ENCODE measurements around the gene RSRC1. TPM values are rescaled to one million over a fixed set of nuclear protein-coding genes. Genes with fewer than 3 reads are reported as not detected.
"Not testable (repeated sequence)": the region's sequence is repeated elsewhere in the genome, so short reads cannot be mapped to it uniquely, and the experiment has no call there.

RSRC1 gene
- total and polyA plus RNA-seq, 5 donors from 2014 or later, result 25.8 to 35.7 (median 30.1) TPM

GRCh38 chr3:158297940-158298339 is 188.1 kb downstream of the RSRC1 start:
- H3K4me3 ChIP-seq (ENCODE audit: low read depth, low read length), result no peak overlapping the region
- H3K27me3 Mint-ChIP-seq, result no peaks in the 10 kb centered on the region
- H3K27ac ChIP-seq (ENCODE audit: insufficient read depth, low read length, poor library complexity, severe bottlenecking), result no peak overlapping the region
- no peaks in the 10 kb centered on the region for H3K4me1 ChIP-seq (ENCODE audit: control insufficient read depth, insufficient read depth, low read length, poor library complexity, severe bottlenecking)
- H3K4me1 Mint-ChIP-seq, result peaks cover 0 to 12% (median under 1%) of the 10 kb centered on the region in 4 donors
- peaks cover 12% of the 10 kb centered on the region for H3K36me3 Mint-ChIP-seq
- no peak overlapping the region for H3K27ac Mint-ChIP-seq
- H3K4me3 Mint-ChIP-seq, result no peak overlapping the region
- H3K9me3 ChIP-seq (ENCODE audit: control insufficient read depth in 2 of 2, low read length in 2 of 2), result no peaks in the 10 kb centered on the region
- no peaks in the 10 kb centered on the region for H3K36me3 ChIP-seq (ENCODE audit: control insufficient read depth, insufficient read depth, low read length)
- ATAC-seq (ENCODE audit: low read depth in 2 of 2) (no peak), DNase-seq (no peak)
- no peaks in the 10 kb centered on the region for H3K9me3 Mint-ChIP-seq
- no peaks in the 10 kb centered on the region for H3K27me3 ChIP-seq (ENCODE audit: control insufficient read depth, insufficient read depth, low read length)

GRCh38 chr3:158308236-158308928 is 198.5 kb downstream of the RSRC1 start:
- H3K27me3 Mint-ChIP-seq, result no peaks in the 10 kb centered on the region

DNA sequence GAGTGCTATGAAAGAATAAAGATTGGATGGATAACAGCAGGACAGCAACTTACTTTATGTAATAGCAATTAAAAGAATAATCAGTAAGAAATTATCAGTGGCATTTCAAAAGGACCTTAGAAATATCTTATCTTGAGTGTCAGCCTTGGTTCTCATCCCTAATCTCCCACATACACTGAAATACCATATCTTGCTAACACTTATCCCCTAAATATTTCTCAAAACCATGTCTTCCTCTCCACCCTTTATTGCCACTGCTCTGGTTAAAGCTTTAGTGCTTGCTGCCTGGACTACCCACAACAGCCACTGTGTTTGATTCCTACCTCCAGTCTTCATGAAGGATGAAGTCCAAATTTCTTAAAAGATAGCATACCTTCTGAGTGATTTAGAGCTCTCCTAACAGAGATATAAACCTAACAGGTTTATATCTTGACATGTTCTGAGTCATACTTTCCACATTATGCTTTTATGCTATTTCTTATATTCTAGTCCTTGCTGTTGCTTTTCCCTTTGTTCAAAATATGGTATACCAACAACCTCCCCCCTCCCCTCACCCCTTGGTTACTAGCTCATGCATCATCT is 202.8 kb downstream of the RSRC1 start:
- ATAC-seq (ENCODE audit: low read depth in 2 of 2), result no peak
- Mint-ChIP-seq H3K27ac (no peak overlapping the region), H3K9me3 (peaks cover 0 to 1% (median 0%) of the 10 kb centered on the region in 7 donors), H3K4me3 (no peak overlapping the region), H3K36me3 (peaks cover 3% of the 10 kb centered on the region), H3K27me3 (no peaks in the 10 kb centered on the region), H3K4me1 (no peaks in the 10 kb centered on the region)
- no peak for DNase-seq
- no peaks in the 10 kb centered on the region for H3K27me3 ChIP-seq (ENCODE audit: control insufficient read depth, insufficient read depth, low read length)
- H3K4me3 ChIP-seq (ENCODE audit: low read depth, low read length), result no peak overlapping the region
- no peaks in the 10 kb centered on the region for H3K36me3 ChIP-seq (ENCODE audit: control insufficient read depth, insufficient read depth, low read length)
- no peaks in the 10 kb centered on the region for H3K9me3 ChIP-seq (ENCODE audit: control insufficient read depth in 2 of 2, low read length in 2 of 2)
- H3K4me1 ChIP-seq (ENCODE audit: control insufficient read depth, insufficient read depth, low read length, poor library complexity, severe bottlenecking), result no peaks in the 10 kb centered on the region
- H3K27ac ChIP-seq (ENCODE audit: insufficient read depth, low read length, poor library complexity, severe bottlenecking), result no peak overlapping the region

More at GRCh38 chr3:158308236-158308928, 198.5 kb downstream of the RSRC1 start:
- Histone ChIP-seq H3K9me3 (ENCODE audit: control insufficient read depth in 2 of 2, low read length in 2 of 2) (no peaks in the 10 kb centered on the region), H3K27ac (ENCODE audit: insufficient read depth, low read length, poor library complexity, severe bottlenecking) (no peak overlapping the region), H3K36me3 (ENCODE audit: control insufficient read depth, insufficient read depth, low read length) (no peaks in the 10 kb centered on the region), H3K4me3 (ENCODE audit: low read depth, low read length) (no peak overlapping the region), H3K27me3 (ENCODE audit: control insufficient read depth, insufficient read depth, low read length) (no peaks in the 10 kb centered on the region), H3K4me1 (ENCODE audit: control insufficient read depth, insufficient read depth, low read length, poor library complexity, severe bottlenecking) (no peaks in the 10 kb centered on the region)
- Mint-ChIP-seq H3K36me3 (peaks cover 5% of the 10 kb centered on the region), H3K4me1 (no peaks in the 10 kb centered on the region), H3K4me3 (no peak overlapping the region), H3K9me3 (no peaks in the 10 kb centered on the region), H3K27ac (no peak overlapping the region)
- ATAC-seq (ENCODE audit: low read depth in 2 of 2), result no peak
- DNase-seq, result no peak

DNA sequence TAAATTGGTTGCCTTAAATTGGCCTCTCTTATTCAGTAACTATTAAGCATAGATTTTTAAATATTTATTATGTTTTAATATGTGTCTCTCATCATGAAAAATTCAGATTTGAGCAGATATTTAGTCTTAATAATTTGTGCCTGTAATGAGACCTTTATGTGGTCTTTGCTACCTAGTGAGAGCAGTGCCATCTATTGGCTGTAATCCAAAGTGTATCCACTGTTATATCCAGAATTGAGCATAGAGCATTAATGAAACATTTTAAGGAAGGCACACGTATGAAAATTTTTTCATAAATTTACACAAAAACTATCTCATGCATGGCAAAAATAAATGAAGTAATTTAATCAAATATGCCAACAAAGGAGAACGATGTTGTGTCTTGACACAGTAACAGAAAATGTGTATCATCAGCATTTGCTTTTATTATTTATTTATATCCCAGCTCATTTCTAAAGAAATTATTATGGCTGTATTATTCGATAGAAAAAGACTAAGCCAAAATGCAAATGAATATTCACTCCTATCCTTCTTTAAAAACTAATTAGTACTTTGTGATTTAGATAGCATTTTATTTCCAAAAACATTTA is 203.5 kb downstream of the RSRC1 start:
- Mint-ChIP-seq H3K4me1 (no peaks in the 10 kb centered on the region), H3K9me3 (peaks cover 0 to 1% (median 0%) of the 10 kb centered on the region in 7 donors), H3K4me3 (no peak overlapping the region), H3K27ac (no peak overlapping the region), H3K36me3 (peaks cover 2% of the 10 kb centered on the region), H3K27me3 (no peaks in the 10 kb centered on the region)
- H3K36me3 ChIP-seq (ENCODE audit: control insufficient read depth, insufficient read depth, low read length), result no peaks in the 10 kb centered on the region
- H3K4me1 ChIP-seq (ENCODE audit: control insufficient read depth, insufficient read depth, low read length, poor library complexity, severe bottlenecking), result no peaks in the 10 kb centered on the region
- no peak overlapping the region for H3K27ac ChIP-seq (ENCODE audit: insufficient read depth, low read length, poor library complexity, severe bottlenecking)
- H3K27me3 ChIP-seq (ENCODE audit: control insufficient read depth, insufficient read depth, low read length), result no peaks in the 10 kb centered on the region
- no peaks in the 10 kb centered on the region for H3K9me3 ChIP-seq (ENCODE audit: control insufficient read depth in 2 of 2, low read length in 2 of 2)
- ATAC-seq (ENCODE audit: low read depth in 2 of 2) (no peak), DNase-seq (peak in 2 of 3 donors; percentile 6 to 48)
- H3K4me3 ChIP-seq (ENCODE audit: low read depth, low read length), result no peak overlapping the region

- Mint-ChIP-seq H3K4me3 (no peak overlapping the region), H3K27me3 (no peaks in the 10 kb centered on the region), H3K36me3 (peaks cover 4% of the 10 kb centered on the region), H3K4me1 (no peaks in the 10 kb centered on the region), H3K9me3 (peaks cover 0 to 1% (median 0%) of the 10 kb centered on the region in 7 donors), H3K27ac (no peak overlapping the region)
- Histone ChIP-seq H3K27me3 (ENCODE audit: control insufficient read depth, insufficient read depth, low read length) (no peaks in the 10 kb centered on the region), H3K4me3 (ENCODE audit: low read depth, low read length) (no peak overlapping the region), H3K9me3 (ENCODE audit: control insufficient read depth in 2 of 2, low read length in 2 of 2) (no peaks in the 10 kb centered on the region), H3K4me1 (ENCODE audit: control insufficient read depth, insufficient read depth, low read length, poor library complexity, severe bottlenecking) (no peaks in the 10 kb centered on the region), H3K36me3 (ENCODE audit: control insufficient read depth, insufficient read depth, low read length) (no peaks in the 10 kb centered on the region), H3K27ac (ENCODE audit: insufficient read depth, low read length, poor library complexity, severe bottlenecking) (no peak overlapping the region)
- no peak for ATAC-seq (ENCODE audit: low read depth in 2 of 2)
- DNase-seq, result no peak
Measured at GRCh38 chr3:158314426-158315357, 204.8 kb downstream of the RSRC1 start.

DNA sequence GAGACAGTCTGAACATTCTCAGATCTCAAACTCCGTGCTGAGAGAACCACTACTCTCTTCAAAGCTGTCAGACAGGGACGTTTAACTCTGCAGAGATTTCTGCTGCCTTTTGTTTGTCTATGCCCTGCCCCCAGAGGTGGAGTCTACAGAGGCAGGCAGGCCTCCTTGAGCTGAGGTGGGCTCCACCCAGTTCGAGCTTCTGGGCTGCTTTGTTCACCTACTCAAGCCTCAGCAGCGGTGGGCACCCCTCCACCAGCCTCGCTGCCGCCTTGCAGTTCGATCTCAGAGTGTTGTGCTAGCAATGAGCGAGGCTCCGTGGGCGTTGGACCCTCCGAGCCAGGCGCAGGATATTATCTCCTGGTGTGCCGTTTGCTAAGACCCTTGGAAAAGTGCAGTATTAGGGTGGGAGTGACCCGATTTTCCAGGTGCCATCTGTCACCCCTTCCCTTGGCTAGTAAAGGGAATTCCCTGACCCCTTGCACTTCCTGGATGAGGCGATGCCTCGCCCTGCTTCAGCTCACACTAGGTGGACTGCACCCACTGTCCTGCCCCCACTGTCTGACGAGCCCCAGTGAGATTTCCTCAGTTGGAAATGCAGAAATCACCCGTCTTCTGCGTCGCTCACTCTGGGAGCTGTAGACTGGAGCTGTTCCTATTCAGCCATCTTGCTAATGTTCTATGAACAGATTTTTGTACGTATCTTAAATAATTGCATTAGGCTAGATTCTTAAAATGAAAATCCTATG is 220.0 kb downstream of the RSRC1 start:
- not testable (repeated sequence) for H3K9me3 Mint-ChIP-seq; DNase-seq; H3K27me3 Mint-ChIP-seq; H3K27ac Mint-ChIP-seq; H3K27ac ChIP-seq (ENCODE audit: insufficient read depth, low read length, poor library complexity, severe bottlenecking); H3K9me3 ChIP-seq (ENCODE audit: control insufficient read depth in 2 of 2, low read length in 2 of 2); H3K27me3 ChIP-seq (ENCODE audit: control insufficient read depth, insufficient read depth, low read length); H3K4me3 Mint-ChIP-seq; H3K4me1 ChIP-seq (ENCODE audit: control insufficient read depth, insufficient read depth, low read length, poor library complexity, severe bottlenecking); H3K36me3 ChIP-seq (ENCODE audit: control insufficient read depth, insufficient read depth, low read length); H3K36me3 Mint-ChIP-seq; ATAC-seq (ENCODE audit: low read depth in 2 of 2); H3K4me3 ChIP-seq (ENCODE audit: low read depth, low read length)
- H3K4me1 Mint-ChIP-seq, result peaks cover 0 to 11% (median 6%) of the 10 kb centered on the region in 4 donors

DNA sequence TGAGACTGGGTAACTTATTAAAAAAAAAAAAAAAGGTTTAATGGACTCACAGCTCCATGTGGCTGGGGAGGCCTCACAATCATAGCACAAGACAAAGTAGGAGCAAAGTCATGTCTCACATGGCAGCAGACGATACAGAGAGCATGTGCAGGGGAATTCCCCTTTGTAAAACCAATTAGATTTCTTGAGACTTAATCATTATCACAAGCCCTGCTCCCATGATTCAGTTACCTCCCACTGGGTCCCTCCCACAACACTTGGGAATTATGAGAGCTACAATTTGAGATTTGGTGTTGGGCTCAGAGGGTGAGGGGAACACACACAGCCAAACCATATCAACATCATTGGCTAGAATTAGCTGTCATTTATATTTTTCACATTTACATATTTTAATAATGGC is 221.0 kb downstream of the RSRC1 start:
- H3K4me1 ChIP-seq (ENCODE audit: control insufficient read depth, insufficient read depth, low read length, poor library complexity, severe bottlenecking), result no peaks in the 10 kb centered on the region
- Mint-ChIP-seq H3K4me1 (peaks cover 0 to 11% (median 5%) of the 10 kb centered on the region in 4 donors), H3K4me3 (no peak overlapping the region), H3K9me3 (peaks cover 0 to 8% (median 0%) of the 10 kb centered on the region in 7 donors), H3K27ac (no peak overlapping the region), H3K36me3 (peaks cover 16% of the 10 kb centered on the region), H3K27me3 (no peaks in the 10 kb centered on the region)
- DNase-seq, result no peak
- no peaks in the 10 kb centered on the region for H3K27me3 ChIP-seq (ENCODE audit: control insufficient read depth, insufficient read depth, low read length)
- no peak for ATAC-seq (ENCODE audit: low read depth in 2 of 2)
- no peak overlapping the region for H3K27ac ChIP-seq (ENCODE audit: insufficient read depth, low read length, poor library complexity, severe bottlenecking)
- H3K9me3 ChIP-seq (ENCODE audit: control insufficient read depth in 2 of 2, low read length in 2 of 2), result no peaks in the 10 kb centered on the region
- no peaks in the 10 kb centered on the region for H3K36me3 ChIP-seq (ENCODE audit: control insufficient read depth, insufficient read depth, low read length)
- no peak overlapping the region for H3K4me3 ChIP-seq (ENCODE audit: low read depth, low read length)
